Measurements from ENCODE around the gene KCNN3.

Gene KCNN3

DNA sequence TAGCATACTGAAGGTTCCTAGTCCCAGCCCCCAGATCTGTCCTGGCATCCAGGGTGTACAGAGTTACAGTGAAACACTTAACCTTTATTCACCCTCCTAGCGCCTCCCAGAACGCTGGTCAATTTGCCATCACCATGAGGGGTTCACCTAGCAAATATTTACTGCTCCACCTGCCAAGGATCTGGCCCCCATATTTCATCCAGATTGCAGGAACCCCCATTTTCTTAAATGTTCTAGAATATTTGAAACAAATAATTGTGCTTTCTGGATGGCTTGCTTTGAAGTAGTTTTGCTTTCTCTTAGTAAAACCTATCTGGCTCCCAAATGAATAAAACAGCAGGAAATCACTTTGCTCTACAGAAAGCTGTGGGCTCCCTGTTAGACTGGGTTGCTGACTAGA lies 37.7 kb downstream of the KCNN3 start:
- 94 to 96% methylated on average over 2 of the region's 2 CpGs for WGBS, 2 experiments
- no peaks in the 10 kb centered on the region for H3K27me3 ChIP-seq (ENCODE audit: control insufficient read depth, insufficient read depth, low read length, poor library complexity, severe bottlenecking)
- H3K36me3 ChIP-seq (ENCODE audit: control insufficient read depth, insufficient read depth, low read length), result no peaks in the 10 kb centered on the region
- H3K9me3 ChIP-seq (ENCODE audit: control insufficient read depth, low read length), result no peaks in the 10 kb centered on the region
- no peaks in the 10 kb centered on the region for H3K4me1 ChIP-seq (ENCODE audit: control insufficient read depth, insufficient read depth, low read length)
- H3K27ac ChIP-seq (ENCODE audit: insufficient read depth, low read depth, low read length, poor library complexity, severe bottlenecking), result no peak overlapping the region
- no peak overlapping the region for H3K4me3 ChIP-seq (ENCODE audit: insufficient read depth, low read depth, low read length)

GRCh38 chr1:154831462-154831861 lies 38.6 kb downstream of the KCNN3 start:
- H3K36me3 ChIP-seq (ENCODE audit: control insufficient read depth, insufficient read depth, low read length), result no peaks in the 10 kb centered on the region
- no peak overlapping the region for H3K4me3 ChIP-seq (ENCODE audit: insufficient read depth, low read depth, low read length)
- no peaks in the 10 kb centered on the region for H3K4me1 ChIP-seq (ENCODE audit: control insufficient read depth, insufficient read depth, low read length)
- WGBS, 2 experiments, result 89 to 93% methylated on average over 2 of the region's 2 CpGs
- no peaks in the 10 kb centered on the region for H3K9me3 ChIP-seq (ENCODE audit: control insufficient read depth, low read length)
- H3K27ac ChIP-seq (ENCODE audit: insufficient read depth, low read depth, low read length, poor library complexity, severe bottlenecking), result no peak overlapping the region
- H3K27me3 ChIP-seq (ENCODE audit: control insufficient read depth, insufficient read depth, low read length, poor library complexity, severe bottlenecking), result no peaks in the 10 kb centered on the region

DNA sequence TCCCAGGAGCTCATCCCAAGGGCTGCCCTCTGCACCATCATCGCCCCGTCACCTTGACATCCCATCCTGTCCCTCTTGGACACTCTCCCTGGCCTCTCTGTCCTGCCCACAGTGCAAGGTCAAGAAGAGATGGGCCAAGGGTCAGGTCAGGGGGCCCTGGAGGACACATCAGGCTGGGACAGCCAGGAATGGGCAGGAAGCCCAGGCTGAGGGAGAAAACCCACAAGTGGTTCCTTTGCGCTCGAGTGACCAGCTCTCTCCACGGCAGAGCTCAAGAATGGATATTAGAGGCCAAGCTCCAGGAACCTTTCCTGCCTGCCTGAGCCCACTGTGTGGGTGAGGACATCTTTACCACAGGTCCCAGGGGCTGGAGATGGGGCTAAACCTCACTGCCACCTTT lies 41.0 kb downstream of the KCNN3 start:
- no peaks in the 10 kb centered on the region for H3K9me3 ChIP-seq (ENCODE audit: control insufficient read depth, low read length)
- H3K4me3 ChIP-seq (ENCODE audit: insufficient read depth, low read depth, low read length), result no peak overlapping the region
- 90 to 92% methylated on average over 5 of the region's 5 CpGs for WGBS, 2 experiments
- no peaks in the 10 kb centered on the region for H3K36me3 ChIP-seq (ENCODE audit: control insufficient read depth, insufficient read depth, low read length)
- H3K27me3 ChIP-seq (ENCODE audit: control insufficient read depth, insufficient read depth, low read length, poor library complexity, severe bottlenecking), result no peaks in the 10 kb centered on the region
- H3K27ac ChIP-seq (ENCODE audit: insufficient read depth, low read depth, low read length, poor library complexity, severe bottlenecking), result no peak overlapping the region
- H3K4me1 ChIP-seq (ENCODE audit: control insufficient read depth, insufficient read depth, low read length), result no peaks in the 10 kb centered on the region

DNA sequence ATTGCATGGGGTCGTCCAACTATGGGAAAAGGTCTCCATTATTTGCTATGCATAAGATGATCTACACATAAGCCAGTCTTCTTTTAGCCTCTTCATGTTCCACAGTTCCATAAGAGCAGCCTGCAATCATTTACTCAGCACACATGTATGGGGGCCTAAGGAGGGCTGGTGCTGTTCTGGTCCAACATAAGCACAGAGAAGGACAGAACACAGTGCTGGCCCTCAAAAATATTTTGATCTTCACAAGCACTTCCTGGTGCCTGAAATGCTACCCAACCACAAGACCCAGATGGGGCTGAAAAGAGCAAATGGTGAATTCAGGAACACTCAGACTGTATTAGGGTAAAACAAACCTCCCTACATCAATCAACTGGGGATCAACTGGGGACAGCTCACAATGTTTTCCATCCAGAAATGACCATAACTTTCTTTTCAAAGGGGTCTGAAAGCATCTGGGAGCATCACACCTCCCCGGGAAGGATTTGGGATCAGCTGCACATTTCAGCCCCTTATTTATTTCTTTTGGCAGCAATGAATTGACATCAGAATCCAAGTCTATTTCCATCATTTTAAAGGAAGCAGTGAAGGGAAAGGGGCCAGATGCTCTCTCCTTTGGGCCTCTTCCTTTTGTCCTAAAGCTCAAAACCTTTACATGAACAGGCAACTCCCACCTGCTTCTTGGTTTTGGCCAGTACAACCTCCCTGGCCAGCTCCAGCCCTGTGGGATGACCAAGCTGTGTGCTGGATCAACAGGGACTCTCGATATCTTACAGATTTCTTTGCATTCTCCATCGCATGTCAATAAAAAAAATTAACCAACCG lies 45.7 kb downstream of the KCNN3 start:
- H3K27ac ChIP-seq (ENCODE audit: insufficient read depth, low read depth, low read length, poor library complexity, severe bottlenecking), result no peak overlapping the region
- no peaks in the 10 kb centered on the region for H3K9me3 ChIP-seq (ENCODE audit: control insufficient read depth, low read length)
- no peak overlapping the region for H3K4me3 ChIP-seq (ENCODE audit: insufficient read depth, low read depth, low read length)
- no peaks in the 10 kb centered on the region for H3K36me3 ChIP-seq (ENCODE audit: control insufficient read depth, insufficient read depth, low read length)
- H3K27me3 ChIP-seq (ENCODE audit: control insufficient read depth, insufficient read depth, low read length, poor library complexity, severe bottlenecking), result no peaks in the 10 kb centered on the region
- no peaks in the 10 kb centered on the region for H3K4me1 ChIP-seq (ENCODE audit: control insufficient read depth, insufficient read depth, low read length)
- 97 to 98% methylated on average over 5 of the region's 5 CpGs for WGBS, 2 experiments

GRCh38 chr1:154822717-154823116 lies 47.4 kb downstream of the KCNN3 start:
- H3K4me3 ChIP-seq (ENCODE audit: insufficient read depth, low read depth, low read length), result no peak overlapping the region
- H3K4me1 ChIP-seq (ENCODE audit: control insufficient read depth, insufficient read depth, low read length), result no peaks in the 10 kb centered on the region
- H3K9me3 ChIP-seq (ENCODE audit: control insufficient read depth, low read length), result no peaks in the 10 kb centered on the region
- no peaks in the 10 kb centered on the region for H3K36me3 ChIP-seq (ENCODE audit: control insufficient read depth, insufficient read depth, low read length)
- no peak overlapping the region for H3K27ac ChIP-seq (ENCODE audit: insufficient read depth, low read depth, low read length, poor library complexity, severe bottlenecking)
- H3K27me3 ChIP-seq (ENCODE audit: control insufficient read depth, insufficient read depth, low read length, poor library complexity, severe bottlenecking), result no peaks in the 10 kb centered on the region
- WGBS, 2 experiments, result 68 to 70% methylated on average over 6 of the region's 6 CpGs

DNA sequence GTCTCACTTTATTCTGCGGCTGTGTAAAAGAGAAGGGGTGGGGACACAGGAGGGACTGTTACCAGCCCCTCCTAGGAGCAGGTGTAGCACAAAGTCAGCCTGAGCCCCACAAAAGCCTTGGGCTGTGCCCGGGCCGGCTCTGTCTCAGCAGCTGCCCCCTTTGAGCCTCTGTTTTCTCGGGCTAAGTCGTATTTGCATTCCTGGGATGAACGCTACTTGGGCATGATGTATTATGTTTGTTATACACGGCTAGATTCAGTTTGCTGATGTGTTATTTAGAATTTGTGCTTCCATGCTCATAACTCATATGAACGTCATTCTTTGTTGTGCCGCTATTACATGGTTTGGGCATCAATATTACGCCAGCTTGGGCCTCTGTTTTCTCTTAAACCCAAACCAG lies 47.8 kb downstream of the KCNN3 start:
- no peaks in the 10 kb centered on the region for H3K27me3 ChIP-seq (ENCODE audit: control insufficient read depth, insufficient read depth, low read length, poor library complexity, severe bottlenecking)
- no peaks in the 10 kb centered on the region for H3K4me1 ChIP-seq (ENCODE audit: control insufficient read depth, insufficient read depth, low read length)
- no peaks in the 10 kb centered on the region for H3K9me3 ChIP-seq (ENCODE audit: control insufficient read depth, low read length)
- 75 to 78% methylated on average over 10 of the region's 10 CpGs for WGBS, 2 experiments
- no peak overlapping the region for H3K27ac ChIP-seq (ENCODE audit: insufficient read depth, low read depth, low read length, poor library complexity, severe bottlenecking)
- H3K4me3 ChIP-seq (ENCODE audit: insufficient read depth, low read depth, low read length), result no peak overlapping the region
- H3K36me3 ChIP-seq (ENCODE audit: control insufficient read depth, insufficient read depth, low read length), result no peaks in the 10 kb centered on the region

DNA sequence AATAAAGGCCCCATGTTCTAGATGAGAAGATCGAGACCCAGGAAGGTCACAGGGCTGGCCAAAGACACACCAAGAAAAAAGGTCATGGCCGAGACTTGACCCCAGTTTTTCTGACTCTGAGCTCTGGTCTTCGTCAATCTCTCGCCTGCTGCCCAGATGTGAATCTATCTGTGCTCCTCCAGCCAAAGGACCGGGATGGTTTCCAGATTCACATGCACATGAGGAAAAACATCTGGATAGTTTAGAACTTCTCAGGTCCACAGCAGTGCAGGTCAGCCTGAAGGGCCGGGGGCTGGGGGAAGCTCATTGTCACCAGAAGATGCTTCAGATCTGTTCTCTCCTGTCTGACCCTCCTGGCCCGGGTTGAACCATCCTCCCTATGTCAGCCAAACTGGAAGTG lies 49.0 kb downstream of the KCNN3 start:
- Histone ChIP-seq H3K27ac (ENCODE audit: insufficient read depth, low read depth, low read length, poor library complexity, severe bottlenecking) (no peak overlapping the region), H3K4me3 (ENCODE audit: insufficient read depth, low read depth, low read length) (no peak overlapping the region), H3K36me3 (ENCODE audit: control insufficient read depth, insufficient read depth, low read length) (no peaks in the 10 kb centered on the region), H3K4me1 (ENCODE audit: control insufficient read depth, insufficient read depth, low read length) (no peaks in the 10 kb centered on the region), H3K9me3 (ENCODE audit: control insufficient read depth, low read length) (no peaks in the 10 kb centered on the region), H3K27me3 (ENCODE audit: control insufficient read depth, insufficient read depth, low read length, poor library complexity, severe bottlenecking) (no peaks in the 10 kb centered on the region)
- 93 to 95% methylated on average over 7 of the region's 7 CpGs for WGBS, 2 experiments

DNA sequence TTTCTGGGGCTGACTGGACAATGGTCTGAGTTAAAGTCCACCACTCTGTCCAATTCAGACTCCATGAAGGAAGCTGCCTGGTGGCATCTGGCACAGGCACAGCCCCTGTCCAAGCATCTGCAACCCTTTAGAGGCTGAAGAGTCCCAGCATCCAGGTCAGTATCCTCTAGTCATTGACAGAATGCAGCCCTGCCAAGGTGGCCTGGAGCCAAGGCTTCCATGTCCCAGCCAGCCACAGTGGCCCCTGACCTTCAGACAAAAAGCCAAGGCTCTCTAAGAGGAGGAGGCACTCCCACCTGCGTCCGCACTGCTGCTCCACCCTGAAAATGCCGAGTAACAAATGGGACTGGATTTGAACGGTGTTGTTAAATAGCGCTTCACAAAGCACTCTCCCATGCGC lies 49.4 kb downstream of the KCNN3 start:
- no peaks in the 10 kb centered on the region for H3K27me3 ChIP-seq (ENCODE audit: control insufficient read depth, insufficient read depth, low read length, poor library complexity, severe bottlenecking)

DNA sequence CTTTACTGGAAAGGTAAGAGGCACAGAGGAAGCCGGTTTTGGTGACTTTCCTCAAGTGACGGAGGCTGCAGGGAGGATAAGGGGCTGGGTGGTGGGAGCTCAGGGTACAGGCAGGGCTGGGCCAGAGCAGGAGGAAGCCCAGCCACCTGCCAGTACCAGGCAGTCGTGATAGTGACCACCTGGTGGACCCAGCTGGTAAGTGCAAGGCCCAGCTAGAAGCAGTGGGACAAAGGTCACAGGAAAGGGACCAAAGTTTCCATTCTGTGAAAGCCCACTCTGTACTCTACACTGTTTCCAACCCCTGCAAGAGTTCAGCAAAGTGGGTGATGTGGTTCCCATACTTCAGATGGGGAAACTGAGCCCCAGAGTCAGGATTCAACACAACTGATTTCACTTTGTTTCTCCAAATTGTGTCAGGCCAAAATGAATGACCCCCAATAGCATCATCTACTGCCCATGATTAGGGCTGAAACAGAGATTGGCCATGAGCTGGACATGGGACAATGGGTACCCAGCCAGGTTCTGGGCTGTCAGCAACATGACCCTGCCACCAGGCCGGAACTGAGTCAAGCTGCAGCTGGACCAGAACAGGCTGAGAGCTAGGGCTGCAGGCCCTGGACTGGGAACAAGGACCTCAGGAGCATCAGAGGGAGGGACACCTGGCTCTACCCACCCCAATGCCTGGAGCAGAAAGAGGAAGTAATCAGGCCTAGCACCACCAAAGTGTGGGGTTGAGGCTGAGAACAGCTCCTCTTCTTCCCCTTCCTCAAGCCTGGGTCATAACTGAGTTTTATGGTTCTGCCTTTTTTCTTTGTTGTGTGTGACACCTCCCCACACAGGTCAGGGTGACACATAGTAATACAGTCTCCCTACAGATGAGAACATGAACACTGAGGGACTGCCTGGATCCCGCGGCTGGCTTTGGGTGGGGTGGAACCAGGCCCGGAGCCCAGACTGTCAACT lies 50.2 kb downstream of the KCNN3 start:
- Histone ChIP-seq H3K9me3 (ENCODE audit: control insufficient read depth, low read length) (no peaks in the 10 kb centered on the region), H3K27me3 (ENCODE audit: control insufficient read depth, insufficient read depth, low read length, poor library complexity, severe bottlenecking) (no peaks in the 10 kb centered on the region), H3K36me3 (ENCODE audit: control insufficient read depth, insufficient read depth, low read length) (no peaks in the 10 kb centered on the region), H3K27ac (ENCODE audit: insufficient read depth, low read depth, low read length, poor library complexity, severe bottlenecking) (no peak overlapping the region), H3K4me1 (ENCODE audit: control insufficient read depth, insufficient read depth, low read length) (peaks cover under 1% of the 10 kb centered on the region), H3K4me3 (ENCODE audit: insufficient read depth, low read depth, low read length) (no peak overlapping the region)
- WGBS, 2 experiments, result 76 to 81% methylated on average over 7 of the region's 7 CpGs

More for the DNA sequence above, 49.4 kb downstream of the KCNN3 start:
- Histone ChIP-seq H3K4me3 (ENCODE audit: insufficient read depth, low read depth, low read length) (no peak overlapping the region), H3K4me1 (ENCODE audit: control insufficient read depth, insufficient read depth, low read length) (no peaks in the 10 kb centered on the region), H3K9me3 (ENCODE audit: control insufficient read depth, low read length) (no peaks in the 10 kb centered on the region), H3K36me3 (ENCODE audit: control insufficient read depth, insufficient read depth, low read length) (no peaks in the 10 kb centered on the region), H3K27ac (ENCODE audit: insufficient read depth, low read depth, low read length, poor library complexity, severe bottlenecking) (no peak overlapping the region)
- 95 to 96% methylated on average over 6 of the region's 6 CpGs for WGBS, 2 experiments

- WGBS, 2 experiments, result 80% methylated on average over 6 of the region's 6 CpGs
Observed at GRCh38 chr1:154818911-154819310, 51.2 kb downstream of the KCNN3 start.

More at GRCh38 chr1:154818911-154819310, 51.2 kb downstream of the KCNN3 start:
- H3K4me1 ChIP-seq (ENCODE audit: control insufficient read depth, insufficient read depth, low read length), result peaks cover 10% of the 10 kb centered on the region
- no peaks in the 10 kb centered on the region for H3K27me3 ChIP-seq (ENCODE audit: control insufficient read depth, insufficient read depth, low read length, poor library complexity, severe bottlenecking)
- no peak overlapping the region for H3K4me3 ChIP-seq (ENCODE audit: insufficient read depth, low read depth, low read length)
- no peaks in the 10 kb centered on the region for H3K9me3 ChIP-seq (ENCODE audit: control insufficient read depth, low read length)
- H3K36me3 ChIP-seq (ENCODE audit: control insufficient read depth, insufficient read depth, low read length), result no peaks in the 10 kb centered on the region
- H3K27ac ChIP-seq (ENCODE audit: insufficient read depth, low read depth, low read length, poor library complexity, severe bottlenecking), result no peak overlapping the region
